ENCODE measurements around the gene DNAH5.

- TF ChIP-seq TARDBP (IDR thresholded peaks at IDR 0.05) (no peak), SUZ12 (IDR thresholded peaks at IDR 0.05) (no peak), NFRKB (IDR thresholded peaks at IDR 0.05) (no peak), FOXA1 (IDR thresholded peaks at IDR 0.05) (no peak)
Measured at GRCh38 chr5:13932011-13932410, 12.5 kb downstream of the DNAH5 start.
